ENCODE measurements around the gene ADCK2.

DNA sequence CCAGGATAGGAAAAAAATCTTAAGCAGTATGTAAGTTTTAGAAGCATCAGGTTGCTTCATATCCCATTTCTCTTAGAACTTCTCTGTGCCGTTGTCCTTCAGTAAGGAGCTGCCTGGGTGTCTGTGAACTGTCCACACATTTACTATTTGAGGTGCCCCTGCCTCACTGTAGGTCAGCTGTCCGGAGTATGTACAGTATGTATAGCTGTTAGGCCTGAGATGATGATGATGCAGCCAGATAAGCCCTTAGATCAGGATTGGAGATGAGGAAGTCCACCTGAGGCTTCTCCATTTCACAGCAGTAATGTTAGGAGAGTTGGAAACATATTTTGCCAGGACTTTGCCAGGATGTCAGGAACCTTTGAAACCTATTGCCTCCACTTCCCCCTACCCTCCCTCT lies 31.5 kb downstream of the ADCK2 start:
- TF ChIP-seq, protein P1, sequence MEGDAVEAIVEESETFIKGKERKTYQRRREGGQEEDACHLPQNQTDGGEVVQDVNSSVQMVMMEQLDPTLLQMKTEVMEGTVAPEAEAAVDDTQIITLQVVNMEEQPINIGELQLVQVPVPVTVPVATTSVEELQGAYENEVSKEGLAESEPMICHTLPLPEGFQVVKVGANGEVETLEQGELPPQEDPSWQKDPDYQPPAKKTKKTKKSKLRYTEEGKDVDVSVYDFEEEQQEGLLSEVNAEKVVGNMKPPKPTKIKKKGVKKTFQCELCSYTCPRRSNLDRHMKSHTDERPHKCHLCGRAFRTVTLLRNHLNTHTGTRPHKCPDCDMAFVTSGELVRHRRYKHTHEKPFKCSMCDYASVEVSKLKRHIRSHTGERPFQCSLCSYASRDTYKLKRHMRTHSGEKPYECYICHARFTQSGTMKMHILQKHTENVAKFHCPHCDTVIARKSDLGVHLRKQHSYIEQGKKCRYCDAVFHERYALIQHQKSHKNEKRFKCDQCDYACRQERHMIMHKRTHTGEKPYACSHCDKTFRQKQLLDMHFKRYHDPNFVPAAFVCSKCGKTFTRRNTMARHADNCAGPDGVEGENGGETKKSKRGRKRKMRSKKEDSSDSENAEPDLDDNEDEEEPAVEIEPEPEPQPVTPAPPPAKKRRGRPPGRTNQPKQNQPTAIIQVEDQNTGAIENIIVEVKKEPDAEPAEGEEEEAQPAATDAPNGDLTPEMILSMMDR (IDR thresholded peaks at IDR 0.05) = no peak
- no peak for TF ChIP-seq POLR2A (IDR thresholded peaks at IDR 0.05)
